ENCODE data around the gene RNF144A.
A peak's percentile ranks its signal among the peaks of the same experiment; 100 is the strongest.
"Not testable (repeated sequence)": the region's sequence is repeated elsewhere in the genome, so short reads cannot be mapped to it uniquely, and the experiment has no call there.

The RNF144A gene, protein sequence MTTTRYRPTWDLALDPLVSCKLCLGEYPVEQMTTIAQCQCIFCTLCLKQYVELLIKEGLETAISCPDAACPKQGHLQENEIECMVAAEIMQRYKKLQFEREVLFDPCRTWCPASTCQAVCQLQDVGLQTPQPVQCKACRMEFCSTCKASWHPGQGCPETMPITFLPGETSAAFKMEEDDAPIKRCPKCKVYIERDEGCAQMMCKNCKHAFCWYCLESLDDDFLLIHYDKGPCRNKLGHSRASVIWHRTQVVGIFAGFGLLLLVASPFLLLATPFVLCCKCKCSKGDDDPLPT

DNA sequence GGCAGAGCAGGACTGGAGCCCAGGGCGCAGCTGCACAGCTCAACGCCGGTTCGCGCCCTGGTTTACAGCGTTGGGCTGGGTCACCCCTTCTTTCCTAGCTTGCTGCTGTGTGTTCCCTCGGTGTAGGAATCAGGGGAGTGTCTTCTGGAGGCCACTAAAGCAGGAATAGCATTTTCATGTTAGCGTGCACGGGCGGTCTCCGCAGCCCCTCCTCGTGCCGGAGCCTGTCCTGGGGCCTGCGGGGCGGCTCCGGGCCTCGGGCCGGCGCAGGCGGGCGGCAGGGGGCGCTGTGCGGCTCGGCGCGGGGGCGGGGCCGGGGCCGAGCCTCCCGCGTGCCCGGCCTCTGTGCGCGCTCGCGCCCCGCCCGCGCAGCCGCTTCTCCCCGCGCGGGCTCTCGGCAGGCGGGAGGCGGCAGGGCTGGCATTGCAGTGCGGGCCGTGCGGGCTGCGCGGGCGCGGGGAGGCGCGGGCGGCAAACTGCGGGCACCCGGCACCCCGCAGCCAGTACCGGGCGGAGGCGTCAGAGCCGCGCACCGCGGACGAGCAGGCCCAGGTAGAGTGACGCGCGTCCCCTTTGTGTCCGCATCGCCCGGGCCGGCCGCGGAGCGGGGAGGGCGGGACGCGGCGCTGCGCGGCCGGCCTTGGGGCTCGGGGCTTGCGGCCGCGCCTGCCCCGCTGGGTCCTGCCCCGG is at the start of gene RNF144A:
TSS of gene RNF144A (plus strand) at position 342 of the 690 bp plus-strand sequence. CDS start 79,515 bp downstream, outside the sequence.
- peak; percentile 57 for DNase-seq

DNA sequence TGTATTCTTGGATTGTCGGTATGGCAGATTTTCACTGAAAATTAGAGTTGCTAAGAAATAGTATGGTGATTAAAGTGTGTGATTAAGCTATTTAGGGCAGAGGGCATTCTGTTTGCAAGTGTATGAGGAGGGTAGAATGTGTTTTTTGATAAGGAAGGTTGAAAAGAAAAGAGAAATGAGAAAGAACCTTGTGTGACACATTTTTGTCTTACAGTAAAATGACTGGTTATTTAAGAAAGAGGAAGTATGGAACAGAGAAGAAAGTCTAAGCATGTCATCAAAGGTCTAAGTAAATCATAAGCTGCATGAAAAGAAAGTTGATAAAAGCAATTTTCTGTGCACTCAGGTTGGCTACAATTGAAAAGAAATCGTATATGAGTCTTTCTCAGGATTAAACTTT is 44.8 kb upstream of the RNF144A start:
- DNase-seq, result no peak

DNA sequence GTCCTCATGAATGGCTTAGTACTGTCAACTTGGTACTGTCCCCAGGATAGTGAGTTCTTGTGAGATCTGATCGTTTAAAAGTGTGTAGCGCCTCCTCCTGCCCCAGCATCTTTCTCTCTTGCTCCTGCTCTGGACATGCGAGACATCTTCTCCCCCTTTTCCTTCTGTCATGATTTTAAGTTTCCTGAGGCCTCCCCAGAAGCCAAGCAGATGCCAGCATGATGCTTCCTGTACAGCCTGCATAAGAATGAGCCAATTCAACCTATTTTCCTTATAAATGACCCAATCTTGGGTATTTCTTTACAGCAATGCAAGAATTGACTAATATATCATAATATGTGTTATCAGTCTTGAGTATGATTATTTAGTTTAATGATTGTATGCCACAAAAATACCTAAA is 43.2 kb upstream of the RNF144A start:
- no peak for DNase-seq

DNA sequence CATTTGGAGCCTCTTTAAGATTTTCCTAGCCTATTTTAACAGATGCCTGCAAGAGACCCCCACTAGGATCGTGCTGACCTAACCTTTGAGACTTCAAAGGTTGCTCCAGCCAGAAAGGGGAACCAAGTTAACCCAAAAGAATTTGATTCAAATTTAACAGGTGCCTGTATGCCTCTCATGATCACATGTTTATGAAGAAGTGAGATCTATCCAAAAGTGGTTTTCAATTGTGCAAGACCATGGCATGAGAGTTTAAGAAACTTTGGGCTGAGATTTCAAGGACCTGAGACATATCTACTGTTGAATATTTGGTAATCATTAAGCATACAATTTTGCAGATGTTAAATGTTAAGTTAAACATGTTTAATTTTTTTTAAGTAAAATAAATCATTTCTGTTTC is 40.9 kb upstream of the RNF144A start:
- no peak for DNase-seq

DNA sequence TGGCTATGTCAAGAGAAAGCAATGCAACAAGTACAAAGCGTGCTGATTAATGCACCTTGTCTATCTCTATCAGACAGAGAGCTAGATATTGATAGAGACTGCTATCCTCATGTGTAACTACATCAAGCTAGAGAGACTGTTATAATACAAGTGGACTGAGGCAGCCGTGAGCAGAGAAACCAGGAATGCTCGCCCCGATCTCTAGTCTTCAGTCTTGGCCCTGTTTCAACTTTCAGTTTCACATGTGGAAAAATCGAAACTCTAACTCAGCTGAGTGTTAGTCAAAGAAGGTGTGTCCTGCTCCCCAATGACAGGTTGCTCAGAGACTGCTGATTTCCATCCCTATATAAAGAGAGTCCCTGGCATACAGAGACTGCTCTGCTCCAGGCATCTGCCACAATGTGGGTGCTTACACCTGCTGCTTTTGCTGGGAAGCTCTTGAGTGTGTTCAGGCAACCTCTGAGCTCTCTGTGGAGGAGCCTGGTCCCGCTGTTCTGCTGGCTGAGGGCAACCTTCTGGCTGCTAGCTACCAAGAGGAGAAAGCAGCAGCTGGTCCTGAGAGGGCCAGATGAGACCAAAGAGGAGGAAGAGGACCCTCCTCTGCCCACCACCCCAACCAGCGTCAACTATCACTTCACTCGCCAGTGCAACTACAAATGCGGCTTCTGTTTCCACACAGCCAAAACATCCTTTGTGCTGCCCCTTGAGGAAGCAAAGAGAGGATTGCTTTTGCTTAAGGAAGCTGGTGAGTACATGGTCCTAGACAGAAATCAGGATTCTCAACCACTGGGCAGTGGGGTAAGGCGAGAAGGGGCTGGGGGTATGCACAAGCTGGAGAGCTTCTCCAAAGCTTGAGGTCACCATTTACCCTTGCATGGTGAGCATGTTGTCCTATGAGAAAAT is 39.6 kb upstream of the RNF144A start, which contains the start of gene RSAD2:
TSS of gene RSAD2 (plus strand) at position 376 of the 903 bp plus-strand sequence. CDS start at position 400, 24 bp downstream.
- DNase-seq, result peak; percentile 73

DNA sequence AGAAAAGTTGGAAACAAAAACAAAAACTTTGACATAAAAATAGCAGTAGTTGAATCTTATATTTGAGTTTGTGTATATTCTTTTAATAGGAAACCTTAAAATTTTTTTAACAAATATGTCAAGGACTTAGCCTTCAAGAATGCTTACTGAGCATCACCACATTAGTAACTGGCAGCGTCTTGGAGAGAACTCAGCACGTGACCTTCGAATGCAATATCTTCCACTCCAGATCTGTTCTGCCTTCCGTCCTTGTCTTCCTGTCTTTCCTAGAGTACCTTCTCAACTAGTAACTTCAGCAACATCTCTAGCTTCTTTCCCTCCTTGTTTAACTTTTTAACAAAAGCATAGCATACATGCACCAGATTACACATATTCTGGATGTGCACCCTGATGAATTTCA is 38.7 kb upstream of the RNF144A start:
- DNase-seq, result no peak

DNA sequence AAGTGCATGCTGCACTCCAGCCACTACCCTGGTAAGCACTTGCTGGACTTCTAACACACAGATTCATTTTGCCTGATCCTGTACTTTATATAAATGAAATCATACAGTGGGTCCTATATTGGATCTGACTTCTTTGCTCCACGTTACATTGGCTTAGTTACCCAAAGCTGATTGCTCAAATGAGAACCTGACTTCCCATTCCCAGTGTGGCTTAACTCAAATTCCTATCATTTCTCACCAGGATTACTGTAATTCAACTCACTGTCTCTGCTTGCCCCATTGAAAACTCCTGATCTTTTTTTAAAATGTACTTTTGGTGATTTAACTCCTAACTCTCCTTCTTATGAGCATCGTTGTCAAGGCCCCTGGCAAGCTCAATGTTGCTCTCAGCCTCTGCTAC is 38.2 kb upstream of the RNF144A start:
- no peak for DNase-seq

DNA sequence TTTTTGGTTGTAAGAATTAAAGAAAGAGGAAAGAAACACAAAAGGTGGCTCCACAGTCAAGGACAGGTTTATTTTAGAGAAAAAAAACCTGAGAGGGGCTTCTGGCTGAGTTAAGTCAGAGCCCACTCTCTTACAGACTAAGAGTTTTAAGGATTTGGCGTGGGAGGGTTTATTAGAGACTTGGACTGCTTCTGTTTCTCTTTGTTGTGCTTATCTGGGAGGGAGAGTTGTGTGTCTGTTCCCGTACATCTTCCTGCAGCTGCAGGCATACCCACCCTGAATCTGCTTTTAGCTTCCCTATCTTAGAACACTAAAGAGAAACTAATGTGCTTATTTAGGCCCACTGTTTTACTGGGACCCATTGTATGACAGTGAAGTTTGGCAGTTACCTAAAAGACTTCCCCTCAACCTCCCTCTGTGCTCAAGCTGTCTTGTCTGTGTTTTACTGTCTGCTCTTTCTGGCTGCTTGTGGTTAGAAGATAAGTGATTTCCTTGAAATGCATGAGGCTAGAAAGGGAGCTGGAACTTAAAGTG is 36.9 kb upstream of the RNF144A start:
- no peak for DNase-seq

DNA sequence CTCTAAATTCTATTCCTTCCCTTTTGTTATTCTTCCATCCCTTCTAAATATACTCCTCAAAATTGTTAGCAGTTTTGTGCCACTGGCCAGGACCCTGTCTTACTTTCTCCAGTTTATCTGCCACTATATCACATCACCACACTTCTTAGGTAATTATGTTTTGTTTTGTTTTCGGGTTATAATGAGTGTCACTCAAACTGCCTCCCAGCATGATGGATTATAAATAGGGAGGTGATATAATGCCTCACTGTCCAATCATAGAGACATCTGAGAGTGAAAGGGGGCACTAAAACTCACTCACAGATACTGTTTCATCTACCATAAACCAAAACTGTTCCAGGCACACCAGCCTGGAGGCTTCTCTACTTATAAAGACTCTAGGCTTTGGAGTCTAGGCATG is 36.2 kb upstream of the RNF144A start:
- peak; percentile 15 for DNase-seq

DNA sequence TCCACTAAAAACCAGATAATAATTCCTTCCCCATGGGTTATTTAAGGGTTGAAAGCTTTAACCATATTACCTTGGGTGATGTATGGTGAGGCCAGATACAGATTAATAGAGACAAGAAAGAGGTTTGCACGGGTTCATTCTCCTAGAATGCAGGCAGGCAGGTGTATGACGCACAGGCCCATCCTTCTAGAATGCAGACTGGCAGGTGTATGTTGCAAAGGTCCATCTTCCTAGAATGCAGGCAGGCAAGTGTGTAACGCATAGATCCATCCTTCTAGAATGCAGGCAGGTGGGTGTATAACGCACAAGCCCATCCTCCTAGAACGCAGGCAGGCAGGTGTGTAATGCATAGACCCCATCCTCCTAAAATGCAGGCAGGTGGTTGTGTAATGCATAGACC is 35.7 kb upstream of the RNF144A start:
- DNase-seq, result no peak

DNA sequence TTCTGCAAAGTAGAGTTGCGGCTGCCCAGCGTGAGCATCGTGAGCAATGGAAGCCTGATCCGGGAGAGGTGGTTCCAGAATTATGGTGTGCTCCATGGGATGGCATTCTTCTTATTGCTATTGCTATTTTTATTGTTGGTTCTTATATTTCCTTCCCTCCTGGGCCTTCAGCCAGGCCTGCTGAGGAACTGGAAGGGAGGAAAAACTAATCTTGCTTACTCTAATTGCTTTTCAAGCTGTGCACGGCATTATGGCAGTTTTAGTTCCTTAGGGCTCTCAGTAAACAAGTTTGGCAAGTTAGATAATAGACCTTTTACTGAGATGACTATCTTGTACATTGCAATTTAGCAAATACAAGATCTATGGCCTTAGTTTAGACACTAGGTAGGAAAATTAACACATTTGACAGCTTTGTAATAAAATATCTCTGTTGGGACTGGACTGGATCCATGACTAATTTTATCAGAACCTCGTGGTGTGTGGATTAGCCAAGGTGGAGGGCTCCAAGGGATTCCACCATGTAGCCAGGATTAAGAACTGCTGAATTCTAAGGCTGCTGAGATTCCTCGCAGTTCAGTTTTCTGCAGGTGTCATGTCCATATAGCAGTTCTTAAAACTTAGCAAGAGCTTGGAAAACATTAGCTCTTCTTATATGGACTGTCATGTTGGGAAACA is 33.6 kb upstream of the RNF144A start:
- no peak for DNase-seq

DNA sequence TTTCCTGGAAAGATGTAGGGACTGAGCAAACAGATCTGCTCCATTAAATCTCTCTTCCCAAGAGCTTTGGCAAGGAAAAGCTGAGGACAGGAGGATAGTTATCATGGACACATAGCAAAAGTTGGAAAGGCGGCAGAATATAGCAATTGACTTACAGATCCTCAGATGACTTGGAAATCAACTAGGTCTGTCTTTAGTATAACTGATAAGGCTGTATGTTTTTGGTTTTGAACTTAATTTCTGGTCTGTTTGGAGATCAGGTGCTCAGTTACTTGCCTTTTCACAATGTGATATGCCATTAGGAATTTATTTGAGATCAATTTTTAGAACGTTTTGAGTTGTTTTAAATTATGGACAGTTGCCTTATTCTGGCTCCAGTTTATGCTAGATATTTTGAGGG is 31.7 kb upstream of the RNF144A start:
- DNase-seq, result no peak

DNA sequence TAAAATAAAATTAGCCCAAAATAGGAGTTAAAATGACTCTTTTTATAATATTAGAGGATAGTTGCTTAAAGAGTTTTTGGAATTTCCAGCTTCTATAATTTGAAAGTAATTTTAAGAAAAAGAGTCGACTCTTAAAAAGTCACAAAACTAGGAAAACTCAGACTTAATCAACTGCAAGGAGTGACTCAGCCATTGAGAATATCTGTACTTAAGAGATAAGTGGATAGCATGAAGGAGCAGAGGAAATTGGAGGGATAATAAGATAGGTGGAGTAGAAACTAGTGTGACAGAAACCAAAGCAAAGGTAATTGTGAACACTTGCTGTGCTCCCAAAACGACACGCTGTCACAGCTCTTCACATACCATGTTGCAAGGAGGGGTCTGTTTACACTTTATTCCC is 31.2 kb upstream of the RNF144A start:
- no peak for DNase-seq

DNA sequence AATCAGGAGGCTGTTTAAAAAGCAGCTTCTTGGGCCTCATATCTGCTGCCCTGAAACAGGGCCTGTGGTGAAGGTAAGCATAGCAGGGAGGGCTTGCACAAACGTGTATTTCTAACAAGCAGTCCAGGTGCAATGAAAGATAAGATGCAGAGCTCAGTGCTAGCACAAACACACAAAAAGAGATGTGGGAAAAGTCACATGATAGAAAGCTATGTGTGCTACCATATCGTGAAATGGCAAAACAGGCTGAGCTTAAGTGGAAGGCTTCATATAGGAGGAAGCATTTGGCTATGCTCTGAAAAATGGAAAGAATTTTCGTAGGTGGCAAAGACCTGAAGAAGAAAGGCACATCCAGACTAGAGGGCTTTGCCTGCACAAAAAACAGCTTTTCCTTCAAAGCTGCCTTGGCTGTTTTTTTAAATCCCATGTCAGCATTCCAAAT is 29.4 kb upstream of the RNF144A start:
- no peak for DNase-seq

DNA sequence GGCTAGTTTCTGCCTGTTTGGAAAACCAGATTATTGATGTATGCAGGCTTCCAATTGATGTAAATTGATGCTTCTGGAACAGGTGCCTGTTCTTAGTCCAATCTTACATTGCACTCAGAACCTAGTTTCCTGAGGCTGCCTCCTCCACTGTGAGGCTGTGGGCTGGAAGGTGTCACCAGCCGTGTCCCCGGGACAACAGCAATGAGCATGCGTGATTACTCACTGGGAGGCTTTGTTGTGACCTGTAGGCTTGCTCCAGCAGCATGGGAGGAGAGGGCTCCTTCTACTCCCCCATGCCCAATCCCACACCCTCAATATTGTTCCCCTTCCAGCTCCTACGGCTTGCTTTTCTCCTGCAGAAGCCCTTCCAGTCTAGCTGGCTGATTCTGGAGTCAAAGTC is 28.5 kb upstream of the RNF144A start:
- no peak for DNase-seq

DNA sequence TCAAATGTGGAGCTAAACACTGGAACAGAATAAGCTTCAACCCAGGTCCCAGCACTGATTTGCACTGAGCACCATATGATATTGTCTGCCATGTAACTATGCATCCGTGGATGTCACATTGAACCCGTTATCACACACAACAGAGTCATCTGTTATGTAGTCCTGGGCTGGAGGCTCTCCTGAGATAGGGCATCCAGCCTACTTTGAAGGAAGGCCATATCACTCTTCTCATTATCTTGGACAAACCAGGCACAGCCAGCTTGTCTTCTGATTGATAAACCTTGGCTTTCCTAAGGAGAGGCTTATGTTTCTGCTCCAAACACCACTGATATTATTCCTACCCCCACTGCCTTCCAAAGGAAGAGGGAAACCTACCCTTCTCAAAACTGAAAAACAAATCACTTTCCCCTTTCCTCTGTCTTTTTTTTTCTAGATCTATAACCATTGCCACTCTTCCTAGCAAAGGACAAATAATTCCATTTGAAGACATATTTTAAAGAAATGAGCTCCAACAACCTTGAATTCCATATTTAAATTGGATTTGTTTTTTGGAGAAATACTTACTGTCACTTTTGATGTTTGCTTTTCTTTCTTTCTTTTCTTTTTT is 23.2 kb upstream of the RNF144A start:
- no peak for DNase-seq

DNA sequence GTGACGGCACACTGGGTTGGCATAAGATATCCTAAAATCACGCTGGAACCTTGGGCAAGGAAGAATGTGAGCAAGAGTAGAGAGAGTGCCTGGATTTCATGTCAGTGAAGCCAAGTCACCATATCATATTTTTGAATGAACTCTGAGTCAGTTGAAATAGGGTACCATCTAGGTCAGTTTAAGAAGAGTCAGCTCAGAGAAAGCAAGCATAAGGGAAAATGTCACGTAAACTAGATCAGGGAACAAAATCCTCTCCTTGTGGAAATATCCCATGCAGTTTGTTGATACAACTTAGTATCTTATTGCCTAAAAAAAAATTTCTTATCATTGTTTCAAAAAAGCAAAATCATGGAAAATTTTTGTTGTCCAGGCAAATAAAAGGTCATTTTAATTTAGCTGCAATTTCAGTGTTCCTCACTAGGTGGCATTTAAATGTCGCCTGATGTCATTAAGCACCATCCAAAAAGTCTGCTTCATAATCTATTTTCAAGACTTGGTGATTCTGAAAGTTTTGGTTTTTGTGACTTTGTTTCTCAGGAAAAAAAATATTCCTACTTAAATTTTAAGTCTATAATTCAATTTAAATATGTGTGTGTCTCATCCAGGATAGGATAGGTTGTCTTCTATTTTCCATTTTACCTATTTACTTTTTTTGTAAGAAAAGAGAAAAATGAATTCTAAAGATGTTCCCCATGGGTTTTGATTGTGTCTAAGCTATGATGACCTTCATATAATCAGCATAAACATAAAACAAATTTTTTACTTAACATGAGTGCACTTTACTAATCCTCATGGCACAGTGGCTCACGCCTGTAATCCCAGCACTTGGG is 20.1 kb upstream of the RNF144A start:
- peak; percentile 42 for DNase-seq

DNA sequence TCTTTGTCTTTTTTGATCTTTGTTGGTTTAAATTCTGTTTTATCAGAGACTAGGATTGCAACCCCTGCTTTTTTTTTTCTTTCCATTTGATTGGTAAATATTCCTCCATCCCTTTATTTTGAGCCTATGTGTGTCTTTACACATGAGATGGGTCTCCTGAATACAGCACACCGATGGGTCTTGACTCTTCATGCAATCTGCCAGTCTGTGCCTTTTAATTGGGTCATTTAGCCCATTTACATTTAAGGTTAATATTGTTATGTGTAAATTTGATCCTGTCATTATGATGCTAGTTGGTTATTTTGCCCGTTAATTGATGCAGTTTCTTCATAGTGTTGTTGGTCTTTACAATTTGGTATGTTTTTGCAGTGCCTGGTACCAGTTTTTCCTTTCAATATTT is 14.6 kb upstream of the RNF144A start:
- not testable (repeated sequence) for DNase-seq

DNA sequence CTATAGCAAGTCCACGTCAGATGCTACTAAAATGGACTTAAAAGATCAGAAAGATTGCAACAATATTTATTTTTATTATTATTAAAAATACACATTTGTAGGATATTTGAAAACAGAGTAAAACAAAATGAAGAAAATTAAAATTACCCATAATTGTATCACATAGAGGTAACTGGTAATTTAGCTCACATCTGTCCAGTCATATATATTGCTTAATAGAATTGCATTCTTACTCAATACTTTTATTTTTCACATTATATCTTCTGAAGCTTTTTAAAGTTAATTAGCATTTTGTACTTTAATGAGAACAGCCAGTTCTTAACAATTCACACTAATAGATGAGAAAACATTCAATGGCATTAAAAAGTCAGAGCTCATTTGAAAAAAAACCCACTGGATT is 11.5 kb upstream of the RNF144A start:
- no peak for DNase-seq

DNA sequence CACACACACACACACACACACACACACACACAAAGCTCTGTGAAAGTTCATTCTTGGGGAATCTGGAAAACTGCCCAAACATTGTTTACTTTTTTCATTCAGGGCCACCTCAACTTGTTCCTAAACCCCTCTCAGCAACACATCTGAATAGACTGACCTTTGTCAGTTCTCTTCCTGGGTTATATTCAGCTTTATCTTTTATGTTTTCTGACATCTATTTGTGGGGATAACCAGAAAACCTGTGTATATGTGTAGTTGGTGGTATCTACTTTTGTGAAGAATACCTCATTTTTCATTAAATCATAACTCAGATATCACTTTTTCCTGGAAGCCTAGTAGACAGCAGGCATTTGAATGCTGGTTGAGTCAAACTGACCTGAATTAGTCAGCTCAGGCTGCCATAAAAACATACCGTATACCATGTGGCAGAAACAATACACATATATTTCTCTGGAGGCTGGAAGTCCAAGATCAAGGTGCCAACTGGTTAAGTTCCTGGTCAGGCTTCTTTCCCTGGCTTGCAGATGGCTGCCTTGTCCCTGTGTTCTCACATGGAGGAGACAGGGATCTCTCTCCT is 11.0 kb upstream of the RNF144A start:
- no peak for DNase-seq

DNA sequence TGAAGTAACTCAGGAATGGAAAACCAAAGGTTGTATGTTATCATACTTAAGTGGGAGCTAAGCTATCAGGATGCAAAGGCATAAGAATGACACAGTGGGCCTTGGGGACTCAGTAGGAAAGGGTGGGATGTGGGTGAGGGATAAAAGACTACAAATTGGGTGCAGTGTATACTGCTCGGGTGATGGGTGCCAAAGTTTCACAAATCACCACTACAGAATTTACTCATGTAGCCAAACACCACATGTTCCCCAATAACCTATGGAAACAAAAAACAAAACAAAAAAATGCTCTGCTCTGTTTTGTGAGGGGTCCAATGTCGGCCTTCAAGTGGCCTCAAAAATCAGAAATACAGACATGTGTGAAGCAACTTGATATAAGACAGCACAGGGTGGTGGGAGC is 8.9 kb upstream of the RNF144A start:
- no peak for DNase-seq

Data from NCI-H2171 treated with DMSO at 0.1 percent for 48 hours (cell line).